MG63 (cell line): Measurements from ENCODE around the gene KLHDC4. TPM values are rescaled to one million over a fixed set of nuclear protein-coding genes. Genes with fewer than 3 reads are reported as not detected.

Experiments
- DNase-seq: peaks from one replicate; pipeline ENCODE4 v3.0.0-alpha.2; 2020
- H3K27me3 ChIP-seq: fragments of 250-450 bp; sonication (Bioruptor Pico); 2 replicates; pipeline ENCODE4 v1.5.1; 2020; ENCODE audit warnings: mild to moderate bottlenecking, moderate library complexity
- H3K36me3 ChIP-seq: fragments of 250-450 bp; sonication (Bioruptor Pico); 2 replicates; pipeline ENCODE4 v1.5.1; 2020; ENCODE audit warnings: mild to moderate bottlenecking, moderate library complexity
- H3K4me3 ChIP-seq: fragments of 250-450 bp; sonication (Bioruptor Pico); 2 replicates; pipeline ENCODE4 v1.5.1; 2020; ENCODE audit warnings: mild to moderate bottlenecking, moderate library complexity
- H3K9me3 ChIP-seq: fragments of 250-450 bp; sonication (Bioruptor Pico); 2 replicates; pipeline ENCODE4 v1.5.1; 2020; ENCODE audit warnings: mild to moderate bottlenecking, moderate library complexity
- total RNA-seq: library from RNA; depleted of rRNA; stranded (reverse); fragments of >200 nt; shearing (Covaris generic); gene quantifications from 2 replicates; pipeline ENCODE4 v1.2.3, GENCODE V29; 2014; ENCODE audit warnings: low replicate concordance; rRNA removed

KLHDC4 gene
- total RNA-seq, 1 experiment from 2014 or later = 24.6 TPM

GRCh38 chr16:87675111-87675719, 90.6 kb downstream of the KLHDC4 start:
- Histone ChIP-seq H3K9me3 (no peaks in the 10 kb centered on the region), H3K4me3 (no peak overlapping the region), H3K27me3 (no peaks in the 10 kb centered on the region), H3K36me3 (no peaks in the 10 kb centered on the region)
- peak; percentile 18 for DNase-seq

DNA sequence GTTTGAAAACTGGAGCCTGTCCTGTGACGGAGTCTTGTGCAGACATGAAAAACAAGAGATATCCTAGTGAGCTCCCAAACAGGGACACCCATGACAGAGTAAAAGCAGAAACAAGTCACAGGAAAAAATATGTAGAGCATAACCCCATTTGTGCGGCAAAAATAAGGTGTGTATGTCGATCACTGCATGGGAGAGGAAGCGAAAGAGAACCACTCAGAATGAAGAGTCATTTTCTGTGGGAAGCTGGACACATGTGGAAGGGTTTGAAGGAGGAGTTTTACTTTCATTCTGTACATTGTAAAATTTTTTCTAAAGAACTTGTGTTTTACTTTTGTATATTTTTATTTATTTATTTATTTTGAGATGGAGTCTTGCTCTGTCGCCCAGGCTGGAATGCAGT, 91.4 kb downstream of the KLHDC4 start:
- no peak for DNase-seq
- H3K27me3 ChIP-seq = no peaks in the 10 kb centered on the region
- H3K4me3 ChIP-seq = no peak overlapping the region

DNA sequence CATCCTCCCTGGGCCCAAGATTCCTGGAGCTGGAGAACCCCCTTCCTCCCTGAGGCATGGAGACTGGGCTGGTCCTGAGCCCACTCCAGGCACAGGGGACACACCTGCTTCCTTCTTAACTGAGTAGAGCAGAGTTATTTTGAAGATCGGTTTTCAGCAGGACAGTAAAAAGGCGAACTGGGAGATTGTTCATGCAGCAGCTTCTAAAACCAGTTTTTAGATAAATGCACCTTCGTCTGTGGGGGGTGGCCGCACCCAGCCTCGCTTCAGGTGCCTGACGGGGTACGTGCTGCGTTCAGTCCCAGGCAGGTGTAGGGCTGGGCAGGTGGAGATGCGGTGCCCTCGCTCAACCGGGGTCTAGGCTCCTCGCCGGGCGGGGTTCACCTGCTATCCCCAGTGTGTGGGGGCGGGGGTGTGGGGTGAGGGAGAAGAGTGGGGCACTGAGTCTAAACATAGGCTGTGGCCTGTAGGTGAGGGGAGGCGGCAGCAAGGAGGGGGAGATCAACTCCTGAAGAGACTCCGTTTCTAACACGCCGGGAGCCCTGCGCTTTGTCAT, 94.0 kb downstream of the KLHDC4 start:
- H3K27me3 ChIP-seq = no peaks in the 10 kb centered on the region
- DNase-seq = no peak
- no peak overlapping the region for H3K4me3 ChIP-seq
- no peaks in the 10 kb centered on the region for H3K9me3 ChIP-seq
- no peaks in the 10 kb centered on the region for H3K36me3 ChIP-seq

More for the DNA sequence above, 91.4 kb downstream of the KLHDC4 start:
- Histone ChIP-seq H3K9me3 (no peaks in the 10 kb centered on the region), H3K36me3 (no peaks in the 10 kb centered on the region)

GRCh38 chr16:87671221-87671620, 94.6 kb downstream of the KLHDC4 start:
- H3K4me3 ChIP-seq = no peak overlapping the region
- no peaks in the 10 kb centered on the region for H3K36me3 ChIP-seq
- no peaks in the 10 kb centered on the region for H3K27me3 ChIP-seq
- DNase-seq = peak; percentile 11
- no peaks in the 10 kb centered on the region for H3K9me3 ChIP-seq

DNA sequence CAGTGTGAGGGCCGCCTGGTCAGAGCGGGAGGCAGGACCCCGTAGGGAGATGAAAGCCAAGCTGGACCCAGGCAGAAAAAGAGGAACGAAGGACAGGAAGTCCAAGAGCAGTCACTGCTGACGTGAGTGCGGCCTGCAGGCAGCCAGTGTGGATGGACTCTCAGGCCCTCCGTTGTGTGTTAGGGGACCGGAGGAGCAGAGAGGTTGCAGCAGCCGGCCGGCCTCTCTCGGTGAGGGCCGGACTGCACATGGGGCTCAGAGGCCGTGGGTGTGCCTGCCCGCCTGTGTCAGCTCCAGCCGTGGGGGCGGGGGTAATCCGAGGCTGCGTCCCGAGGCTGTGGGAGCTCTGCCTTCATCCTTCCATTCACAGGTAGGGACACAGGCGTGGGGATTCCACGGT, 96.1 kb downstream of the KLHDC4 start:
- no peaks in the 10 kb centered on the region for H3K27me3 ChIP-seq

GRCh38 chr16:87667946-87668345, 97.8 kb downstream of the KLHDC4 start:
- Histone ChIP-seq H3K9me3 (no peaks in the 10 kb centered on the region), H3K27me3 (no peaks in the 10 kb centered on the region), H3K36me3 (no peaks in the 10 kb centered on the region), H3K4me3 (no peak overlapping the region)
- no peak for DNase-seq

More for the DNA sequence above, 96.1 kb downstream of the KLHDC4 start:
- Histone ChIP-seq H3K9me3 (no peaks in the 10 kb centered on the region), H3K4me3 (no peak overlapping the region), H3K36me3 (no peaks in the 10 kb centered on the region)
- DNase-seq = no peak

DNA sequence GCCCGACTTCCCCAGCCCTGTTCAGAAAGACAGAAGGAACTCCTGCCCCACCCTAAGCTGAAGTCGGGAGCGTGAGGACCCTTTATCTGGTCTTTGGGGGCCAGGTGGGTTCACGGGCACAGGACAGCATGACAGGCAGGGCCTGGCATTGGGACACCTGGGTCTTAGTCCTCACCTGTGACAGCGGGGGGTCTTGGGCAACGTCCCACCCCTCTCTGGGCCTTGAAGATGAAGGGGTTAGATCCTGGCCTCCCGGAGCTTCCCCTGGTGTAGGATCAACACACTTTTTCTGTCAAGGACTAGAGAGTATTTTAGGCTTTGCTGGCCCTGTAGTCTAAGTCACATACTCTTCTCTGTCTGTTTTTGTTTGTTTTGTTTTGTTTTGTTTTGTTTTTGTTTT, 98.3 kb downstream of the KLHDC4 start:
- H3K27me3 ChIP-seq = no peaks in the 10 kb centered on the region
- H3K4me3 ChIP-seq = no peak overlapping the region
- DNase-seq = no peak
- H3K9me3 ChIP-seq = no peaks in the 10 kb centered on the region
- no peaks in the 10 kb centered on the region for H3K36me3 ChIP-seq

- DNase-seq = no peak
- H3K27me3 ChIP-seq = no peaks in the 10 kb centered on the region
- H3K4me3 ChIP-seq = no peak overlapping the region
- no peaks in the 10 kb centered on the region for H3K36me3 ChIP-seq
- H3K9me3 ChIP-seq = no peaks in the 10 kb centered on the region
These were observed 98.9 kb downstream of the KLHDC4 start for GRCh38 chr16:87666919-87667318.

DNA sequence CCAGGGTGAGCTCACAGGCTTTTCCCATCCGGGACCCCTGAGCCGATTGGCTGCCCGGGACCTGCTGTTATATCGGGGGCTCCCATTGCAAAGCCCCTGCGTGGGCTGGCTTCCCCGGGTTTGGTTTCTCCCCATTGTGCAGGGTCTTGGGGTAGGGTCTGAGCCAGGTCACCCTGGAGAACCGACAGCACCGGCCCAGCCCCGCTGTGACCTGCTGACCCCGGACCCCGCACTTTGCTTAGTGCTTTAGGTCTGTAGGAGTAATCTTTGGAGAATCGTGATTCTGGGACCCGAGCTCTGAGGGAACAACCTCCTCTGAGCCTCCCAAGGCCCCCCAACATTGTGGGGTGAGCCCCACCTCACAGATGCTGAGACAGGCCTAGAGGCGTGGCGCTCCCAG, 100.6 kb downstream of the KLHDC4 start:
- H3K4me3 ChIP-seq = no peak overlapping the region
- DNase-seq = no peak
- no peaks in the 10 kb centered on the region for H3K9me3 ChIP-seq
- H3K36me3 ChIP-seq = no peaks in the 10 kb centered on the region
- no peaks in the 10 kb centered on the region for H3K27me3 ChIP-seq

DNA sequence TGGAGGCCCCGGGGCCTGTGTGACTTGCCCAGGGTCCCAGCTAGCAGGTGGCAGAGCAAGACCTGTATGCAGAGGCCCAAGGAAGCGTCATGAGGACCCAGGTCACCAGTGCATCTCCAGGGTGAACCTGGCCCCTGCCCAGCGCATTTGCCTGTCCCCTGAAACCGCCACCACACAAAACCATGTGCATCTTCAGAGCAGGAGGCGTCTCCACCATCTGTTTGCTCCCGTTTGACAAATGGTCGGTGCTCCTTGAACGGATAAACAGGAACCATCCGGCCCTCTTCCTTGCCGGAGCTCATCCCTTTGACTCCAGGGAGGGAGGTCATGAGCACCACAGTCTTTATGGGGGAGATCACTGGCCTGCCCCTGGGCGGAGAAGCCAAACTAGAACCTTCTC, 101.0 kb downstream of the KLHDC4 start:
- no peaks in the 10 kb centered on the region for H3K36me3 ChIP-seq
- no peak for DNase-seq
- no peak overlapping the region for H3K4me3 ChIP-seq
- no peaks in the 10 kb centered on the region for H3K9me3 ChIP-seq
- no peaks in the 10 kb centered on the region for H3K27me3 ChIP-seq

DNA sequence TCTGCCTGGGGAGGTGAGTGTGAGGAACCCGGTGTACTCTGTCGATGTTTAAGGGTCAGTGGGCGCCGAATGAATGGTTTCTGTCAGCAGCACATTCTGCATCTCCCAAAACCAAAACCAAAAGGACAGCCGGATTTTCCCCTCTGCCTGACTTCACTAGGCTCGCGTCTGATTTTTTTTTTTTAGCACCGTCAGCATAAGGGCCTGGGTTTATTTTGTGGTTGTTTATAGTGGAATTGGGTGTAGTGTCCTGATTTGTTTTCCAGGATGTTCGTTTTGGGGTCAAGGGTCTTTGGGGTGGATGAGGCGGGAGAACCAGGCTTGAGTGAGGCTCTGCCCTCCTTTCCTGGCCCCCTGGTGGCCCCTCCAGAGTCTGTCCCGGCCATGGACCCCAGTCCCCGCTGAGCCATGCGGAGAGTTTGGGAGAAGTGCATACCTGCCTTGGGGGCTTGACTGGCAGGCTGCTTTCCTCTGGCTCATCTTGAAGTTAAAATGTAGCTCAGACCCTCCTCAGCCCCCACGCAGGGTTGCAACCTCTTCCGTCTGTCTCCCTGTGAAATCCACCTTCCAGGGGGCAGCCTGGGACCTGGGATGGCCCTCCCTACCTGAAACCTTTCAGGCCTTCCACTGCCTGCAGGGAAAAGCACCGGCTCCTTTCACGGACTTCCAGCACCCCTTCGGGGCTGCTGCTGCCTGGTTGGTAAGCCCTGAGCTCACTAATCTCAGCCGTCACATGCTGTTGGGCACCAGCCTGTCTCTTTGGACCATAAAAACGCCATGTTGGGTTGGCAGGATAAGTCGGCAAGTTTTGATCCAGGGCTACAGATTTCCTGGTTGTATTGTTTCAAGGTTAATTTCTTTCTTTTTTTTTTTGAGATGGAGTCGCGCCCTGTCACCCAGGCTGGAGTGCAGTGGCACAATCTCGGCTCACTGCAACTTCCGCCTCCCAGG, 103.3 kb downstream of the KLHDC4 start:
- Histone ChIP-seq H3K27me3 (no peaks in the 10 kb centered on the region), H3K9me3 (no peaks in the 10 kb centered on the region), H3K36me3 (no peaks in the 10 kb centered on the region)

GRCh38 chr16:87661561-87661960, 104.2 kb downstream of the KLHDC4 start:
- H3K4me3 ChIP-seq = no peak overlapping the region
- no peaks in the 10 kb centered on the region for H3K36me3 ChIP-seq
- H3K27me3 ChIP-seq = no peaks in the 10 kb centered on the region
- no peak for DNase-seq
- no peaks in the 10 kb centered on the region for H3K9me3 ChIP-seq

More for the DNA sequence above, 103.3 kb downstream of the KLHDC4 start:
- H3K4me3 ChIP-seq = no peak overlapping the region
- DNase-seq = no peak

- Histone ChIP-seq H3K27me3 (no peaks in the 10 kb centered on the region), H3K36me3 (no peaks in the 10 kb centered on the region), H3K4me3 (no peak overlapping the region), H3K9me3 (no peaks in the 10 kb centered on the region)
- no peak for DNase-seq
These were observed 107.1 kb downstream of the KLHDC4 start for GRCh38 chr16:87658564-87659225.

Other genes with a start within 250 kb of the KLHDC4 start
- gene JPH3, start 163.5 kb downstream of the KLHDC4 start, total RNA-seq = 1.3 and 1.7 TPM in 2 replicates
- gene SLC7A5, start 103.5 kb upstream of the KLHDC4 start, total RNA-seq = 75.3 and 110 TPM in 2 replicates
- not detected in 2 replicates for gene CA5A, start 170.5 kb upstream of the KLHDC4 start, total RNA-seq
- 30.4 and 33.7 TPM in 2 replicates for gene BANP, start 185.4 kb upstream of the KLHDC4 start, total RNA-seq